ENCODE data around the gene ENPP3.

DNA sequence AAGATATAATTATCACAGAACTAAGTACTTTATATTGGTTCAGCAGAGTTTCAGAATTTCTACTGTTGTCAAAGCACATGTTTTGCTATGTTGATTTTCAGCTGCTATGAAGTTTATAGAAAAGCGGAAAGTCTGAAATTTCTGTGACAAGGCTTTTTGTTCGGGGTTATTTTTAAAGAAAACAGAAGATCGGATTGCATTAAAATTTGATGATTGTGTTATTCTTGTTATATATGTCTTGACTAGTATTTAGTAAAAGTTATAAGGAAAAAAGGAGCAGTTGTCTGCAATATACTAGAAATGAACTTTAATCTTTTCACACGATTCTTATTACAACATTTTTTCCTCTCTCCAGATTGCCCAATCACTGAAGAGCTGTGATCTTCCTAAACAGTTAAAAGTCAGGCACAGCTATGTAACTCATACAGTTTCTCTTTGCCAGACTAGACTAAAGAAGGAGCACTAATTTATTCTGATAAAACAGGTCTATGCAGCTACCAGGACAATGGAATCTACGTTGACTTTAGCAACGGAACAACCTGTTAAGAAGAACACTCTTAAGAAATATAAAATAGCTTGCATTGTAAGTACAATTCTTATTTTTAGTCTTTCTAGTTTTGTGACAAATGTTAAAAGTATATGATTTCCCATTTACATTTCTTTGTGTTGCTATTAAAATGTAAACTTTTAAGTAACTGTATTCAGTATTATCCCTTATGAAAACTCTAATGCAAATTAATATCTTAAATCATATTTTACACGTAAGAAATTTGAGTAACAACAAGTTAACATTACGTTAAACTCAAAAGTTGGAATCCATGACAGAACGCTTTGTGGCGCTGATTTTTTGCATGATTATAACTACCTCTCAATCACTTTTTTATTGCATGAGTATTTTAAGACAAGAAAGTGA, at the start of gene ENPP3:
- TF ChIP-seq, protein P1, sequence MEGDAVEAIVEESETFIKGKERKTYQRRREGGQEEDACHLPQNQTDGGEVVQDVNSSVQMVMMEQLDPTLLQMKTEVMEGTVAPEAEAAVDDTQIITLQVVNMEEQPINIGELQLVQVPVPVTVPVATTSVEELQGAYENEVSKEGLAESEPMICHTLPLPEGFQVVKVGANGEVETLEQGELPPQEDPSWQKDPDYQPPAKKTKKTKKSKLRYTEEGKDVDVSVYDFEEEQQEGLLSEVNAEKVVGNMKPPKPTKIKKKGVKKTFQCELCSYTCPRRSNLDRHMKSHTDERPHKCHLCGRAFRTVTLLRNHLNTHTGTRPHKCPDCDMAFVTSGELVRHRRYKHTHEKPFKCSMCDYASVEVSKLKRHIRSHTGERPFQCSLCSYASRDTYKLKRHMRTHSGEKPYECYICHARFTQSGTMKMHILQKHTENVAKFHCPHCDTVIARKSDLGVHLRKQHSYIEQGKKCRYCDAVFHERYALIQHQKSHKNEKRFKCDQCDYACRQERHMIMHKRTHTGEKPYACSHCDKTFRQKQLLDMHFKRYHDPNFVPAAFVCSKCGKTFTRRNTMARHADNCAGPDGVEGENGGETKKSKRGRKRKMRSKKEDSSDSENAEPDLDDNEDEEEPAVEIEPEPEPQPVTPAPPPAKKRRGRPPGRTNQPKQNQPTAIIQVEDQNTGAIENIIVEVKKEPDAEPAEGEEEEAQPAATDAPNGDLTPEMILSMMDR (IDR thresholded peaks at IDR 0.05; ENCODE audit: poor library complexity) = no peak
- TF ChIP-seq EZH2 (IDR thresholded peaks at IDR 0.05; ENCODE audit: borderline replicate concordance) = no peak
- TF ChIP-seq EZH2phosphoT487 (IDR thresholded peaks at IDR 0.05; ENCODE audit: low read depth, severe bottlenecking, unreplicated experiment) = no peak

Data from hepatocyte (in vitro differentiated cells).